GM21825 (cell line): Measurements from ENCODE around the gene SORCS2.

Experiments used
- ATAC-seq: cut with Tn5 transposase; IDR thresholded peaks from one replicate; pipeline ENCODE4 v1.9.1; 2021; ENCODE audit warnings: mild to moderate bottlenecking, moderate library complexity; ENCODE audit not compliant: unreplicated experiment

The SORCS2 gene

GRCh38 chr4:7691982-7692381, 499.6 kb downstream of the SORCS2 start:
- no peak for ATAC-seq

DNA sequence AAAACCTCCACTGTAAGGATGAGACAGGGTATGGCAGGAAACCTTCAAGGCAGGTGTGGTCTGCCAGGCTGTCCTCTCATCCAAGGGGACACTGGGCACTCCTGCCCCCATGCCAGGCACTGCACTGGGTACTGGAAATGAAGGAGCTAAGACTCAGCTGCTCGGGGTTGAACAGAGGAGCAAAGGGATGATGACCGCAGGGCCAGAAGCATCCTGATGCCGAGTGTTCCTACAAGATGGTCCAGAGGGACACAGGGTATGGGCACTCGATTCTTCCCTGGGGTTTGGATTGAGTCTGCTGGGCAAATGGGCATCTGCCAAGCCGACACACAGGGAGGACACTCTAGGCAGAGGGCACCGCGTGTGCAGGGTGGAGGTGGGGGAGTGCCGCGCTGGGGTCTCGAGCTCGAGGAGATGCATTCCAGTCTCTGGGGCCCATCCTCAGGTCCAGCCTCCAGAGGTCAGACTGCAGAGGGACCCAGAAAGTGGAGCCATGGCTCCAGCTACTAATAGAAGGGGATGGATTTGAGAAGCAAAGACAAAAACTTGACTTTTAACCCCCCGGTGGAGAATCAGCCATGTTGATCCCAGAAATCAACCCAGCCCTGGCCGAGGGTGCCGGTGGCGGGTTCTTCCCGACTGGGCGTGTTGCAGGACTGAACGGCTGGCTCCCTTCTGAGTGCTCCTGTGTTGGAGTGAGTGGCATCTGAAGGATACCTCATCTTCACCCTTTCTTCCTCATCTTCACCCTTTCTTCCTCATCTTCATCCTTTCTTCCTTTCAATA, 500.3 kb downstream of the SORCS2 start:
- no peak for ATAC-seq

DNA sequence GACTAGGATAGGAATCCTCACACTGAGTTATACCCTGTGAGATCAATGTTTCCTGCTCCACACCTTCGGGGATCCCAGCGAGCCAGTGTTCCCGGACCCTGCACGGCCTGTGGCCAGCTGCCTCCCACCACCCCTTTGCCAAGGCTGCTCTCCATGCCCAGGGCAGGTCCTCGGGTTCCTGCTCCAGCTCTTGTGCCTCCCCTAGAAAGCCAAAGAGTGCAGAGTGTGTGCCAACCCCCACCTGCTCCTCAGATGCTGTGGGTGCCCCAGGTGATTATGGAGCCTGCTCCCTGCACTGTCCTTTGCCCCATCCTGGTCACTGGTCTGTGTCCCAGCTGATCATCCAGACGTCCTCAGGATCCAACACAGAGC, 500.9 kb downstream of the SORCS2 start:
- no peak for ATAC-seq

- ATAC-seq, result no peak
Observed at GRCh38 chr4:7693711-7694110, 501.4 kb downstream of the SORCS2 start.

- ATAC-seq, result no peak
Observed at GRCh38 chr4:7694324-7694723, 502.0 kb downstream of the SORCS2 start.

DNA sequence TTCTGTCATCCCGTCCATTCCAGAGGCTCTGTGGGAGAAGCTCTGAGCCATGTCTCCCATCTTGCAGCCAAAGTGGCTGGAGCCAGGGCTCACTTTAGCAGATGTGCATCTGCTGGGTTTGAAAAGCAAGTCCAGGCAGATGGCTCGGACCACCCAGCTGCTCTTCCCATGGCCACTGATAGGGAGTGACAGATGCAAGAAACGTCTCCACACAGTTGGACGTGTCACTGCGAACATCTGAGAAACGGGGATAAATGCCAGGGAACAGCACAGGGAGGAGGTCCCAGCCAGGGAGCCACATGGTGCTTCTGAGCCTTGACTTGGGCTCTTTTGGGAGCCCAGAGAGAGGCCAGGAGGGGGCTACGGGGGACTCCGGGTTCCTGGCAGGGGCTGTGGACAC, 505.0 kb downstream of the SORCS2 start:
- no peak for ATAC-seq

- no peak for ATAC-seq
Observed at GRCh38 chr4:7697821-7698220, 505.5 kb downstream of the SORCS2 start.

DNA sequence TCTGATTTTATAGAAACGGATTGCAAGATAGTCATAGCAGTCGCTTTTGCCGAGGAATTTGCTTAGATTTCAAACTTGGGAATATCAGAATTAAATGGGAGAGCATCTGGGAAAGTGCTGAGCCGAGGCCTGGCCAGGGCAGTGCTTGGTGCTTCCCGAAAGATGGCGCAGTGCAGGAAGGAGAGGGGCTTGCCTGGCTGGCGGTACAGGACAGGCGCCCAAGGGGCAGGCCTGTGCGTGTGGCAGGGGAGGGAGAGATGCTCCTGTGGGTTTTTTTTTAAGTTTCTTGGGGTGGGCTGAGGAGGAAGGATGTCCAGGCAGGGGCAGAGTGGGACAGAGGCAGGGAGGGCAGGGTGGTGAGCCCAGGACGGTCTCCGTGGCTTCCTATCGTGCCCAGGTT, 506.2 kb downstream of the SORCS2 start:
- ATAC-seq, result no peak

DNA sequence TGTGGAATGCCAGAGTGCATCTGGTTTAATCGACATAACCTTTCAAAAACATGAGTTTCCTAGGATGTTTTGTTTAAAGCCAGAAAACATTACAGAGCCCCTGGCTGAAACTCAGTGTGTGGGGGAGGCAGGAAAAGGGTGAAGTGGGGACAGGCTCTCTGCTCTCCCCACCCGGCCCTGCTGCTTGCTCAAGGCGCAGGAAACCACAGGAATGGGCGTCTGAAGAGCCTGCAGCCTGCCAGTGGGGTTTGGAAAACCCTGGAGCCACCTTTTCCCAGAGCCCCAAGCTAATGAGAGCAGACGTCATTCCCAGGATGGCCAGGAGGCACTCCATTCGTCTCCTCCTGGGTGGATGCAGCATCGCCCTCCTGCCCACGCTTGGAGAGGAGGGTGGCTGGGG, 506.7 kb downstream of the SORCS2 start:
- no peak for ATAC-seq

DNA sequence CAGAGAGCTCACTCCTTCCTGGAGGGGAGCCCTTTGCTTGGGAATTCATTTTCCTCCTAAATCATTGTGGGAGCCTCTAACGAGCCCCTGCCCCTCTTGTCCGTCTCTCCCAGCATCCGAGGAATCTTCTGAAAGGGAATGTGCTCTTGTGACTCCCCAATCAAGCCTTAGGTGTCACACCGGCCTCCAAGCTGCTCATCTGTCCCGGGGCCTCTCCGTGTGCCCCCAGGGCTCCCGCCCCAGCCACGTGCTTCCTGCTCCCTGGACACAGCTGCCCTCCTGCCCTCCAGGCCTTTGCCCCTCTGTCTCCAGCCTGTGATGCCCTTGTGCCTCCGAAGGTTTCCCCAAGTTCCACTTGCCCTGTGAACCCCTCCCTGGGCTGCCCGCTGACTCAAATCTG, 507.5 kb downstream of the SORCS2 start:
- no peak for ATAC-seq

DNA sequence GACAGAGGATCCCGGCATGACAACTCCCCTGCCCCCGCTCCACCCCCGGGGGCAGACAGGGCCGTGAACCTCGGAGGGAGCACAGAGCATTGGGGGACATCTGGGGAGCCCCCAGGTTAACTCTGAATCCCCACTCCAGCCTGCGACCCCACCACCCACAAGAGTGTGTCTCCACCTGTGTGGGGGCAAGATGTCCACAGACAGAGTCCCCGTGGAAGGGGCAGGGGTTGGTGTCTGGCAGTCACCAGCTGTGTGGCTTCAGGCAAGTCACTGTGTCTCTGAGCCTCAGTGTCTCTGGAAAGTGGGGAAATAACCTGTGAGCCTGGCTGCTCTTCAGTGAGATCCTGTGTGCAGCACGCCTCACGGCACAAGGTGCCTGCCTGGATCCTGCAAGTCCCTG, 508.3 kb downstream of the SORCS2 start:
- ATAC-seq, result no peak

GRCh38 chr4:7701866-7702649, 509.7 kb downstream of the SORCS2 start:
- no peak for ATAC-seq

DNA sequence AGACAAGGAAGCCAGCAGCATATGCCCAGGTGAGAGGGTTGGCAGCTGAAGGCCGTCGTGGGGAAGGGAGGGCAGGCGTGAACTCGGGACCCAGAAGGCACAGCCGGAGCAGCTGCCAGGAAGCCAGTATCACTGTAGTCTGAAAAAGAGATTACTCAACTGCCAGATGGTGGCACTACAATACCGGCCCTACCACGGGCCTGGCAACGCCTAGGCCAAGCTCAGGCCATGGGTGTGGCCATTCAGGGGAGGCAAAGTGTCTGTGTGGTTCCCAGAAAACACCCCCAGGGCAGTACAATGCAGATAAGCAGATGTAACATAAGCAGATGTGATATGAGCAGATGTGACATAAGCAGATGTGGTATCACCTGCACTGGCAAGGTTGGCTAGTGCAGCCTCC, 511.4 kb downstream of the SORCS2 start:
- ATAC-seq, result no peak

DNA sequence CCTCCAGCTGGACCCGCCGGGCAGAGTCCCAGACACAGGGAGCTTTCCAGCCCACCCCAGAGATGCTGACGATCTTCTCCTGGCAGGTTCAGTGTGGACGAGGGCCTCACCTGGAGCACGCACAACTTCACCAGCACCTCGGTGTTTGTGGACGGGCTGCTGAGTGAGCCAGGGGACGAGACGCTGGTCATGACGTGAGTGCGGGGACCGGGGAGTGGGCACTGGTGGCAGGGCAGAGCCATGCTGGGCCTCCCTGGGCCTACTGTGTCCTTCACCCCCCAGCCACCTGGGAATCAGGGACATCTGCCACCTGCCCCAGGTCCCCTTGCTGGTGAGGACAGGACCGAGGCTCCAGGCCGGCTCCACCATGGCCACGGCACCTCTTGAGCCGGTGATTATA, 511.8 kb downstream of the SORCS2 start:
- ATAC-seq, result no peak

- no peak for ATAC-seq
Observed at GRCh38 chr4:7704625-7705024, 512.3 kb downstream of the SORCS2 start.

DNA sequence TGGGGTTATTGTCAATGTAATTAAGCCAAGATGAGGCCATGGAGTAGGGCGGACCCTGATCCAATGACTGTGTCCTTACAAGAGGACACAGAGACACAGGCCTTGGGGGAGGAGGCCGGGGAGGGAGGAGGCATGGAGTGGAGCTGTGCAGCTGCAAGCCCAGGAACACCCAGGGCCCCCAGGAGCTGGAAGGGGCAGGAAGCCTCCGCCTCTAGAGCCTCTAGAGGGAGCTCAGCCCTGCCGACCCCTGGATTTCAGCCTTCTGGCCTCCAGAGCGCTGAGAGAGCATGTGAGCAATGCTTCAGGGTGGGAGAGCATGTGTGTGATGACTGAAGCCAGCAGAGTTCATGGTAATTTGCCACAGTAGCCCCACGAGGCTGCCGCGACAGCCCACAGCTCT, 512.7 kb downstream of the SORCS2 start:
- ATAC-seq, result no peak

DNA sequence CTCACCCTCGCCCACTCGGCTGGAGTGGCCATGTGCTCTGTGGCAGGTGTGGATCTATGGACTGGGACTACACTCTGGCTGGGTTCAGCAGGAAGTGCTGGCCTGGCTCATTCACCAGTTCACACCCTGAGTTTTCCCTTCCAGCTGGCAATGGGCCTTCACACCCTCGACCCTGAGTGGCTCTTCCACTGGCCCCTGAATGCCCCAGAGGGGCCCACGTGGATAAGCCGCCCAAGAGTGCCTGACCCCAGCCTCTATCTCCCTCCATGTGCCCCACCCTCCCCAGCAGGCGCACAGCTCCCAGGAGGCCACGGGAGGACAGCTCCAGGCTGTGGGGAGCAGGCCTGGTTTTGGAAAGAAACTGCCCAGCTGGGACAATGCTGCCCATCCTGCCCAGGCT, 513.3 kb downstream of the SORCS2 start:
- no peak for ATAC-seq

DNA sequence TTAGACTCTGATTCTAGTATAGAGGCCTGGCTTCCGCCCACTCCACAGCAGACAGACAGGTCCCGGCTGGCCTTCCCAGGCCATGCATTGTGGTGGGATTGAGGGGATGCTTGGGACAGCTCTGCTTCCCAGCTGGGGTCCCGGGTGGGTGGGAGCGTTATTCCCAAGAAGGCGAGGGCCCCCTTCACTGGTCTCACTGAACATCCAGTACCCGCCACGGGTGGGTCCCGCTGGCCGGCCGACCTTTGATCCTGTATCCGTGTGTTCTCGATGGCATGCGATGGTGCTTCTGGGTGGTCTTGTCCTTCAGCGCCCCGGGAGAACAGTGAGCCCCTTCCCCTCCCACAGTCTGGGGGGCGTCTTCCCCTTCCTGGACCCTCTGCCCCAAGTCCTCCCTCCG, 515.9 kb downstream of the SORCS2 start:
- ATAC-seq, result no peak

DNA sequence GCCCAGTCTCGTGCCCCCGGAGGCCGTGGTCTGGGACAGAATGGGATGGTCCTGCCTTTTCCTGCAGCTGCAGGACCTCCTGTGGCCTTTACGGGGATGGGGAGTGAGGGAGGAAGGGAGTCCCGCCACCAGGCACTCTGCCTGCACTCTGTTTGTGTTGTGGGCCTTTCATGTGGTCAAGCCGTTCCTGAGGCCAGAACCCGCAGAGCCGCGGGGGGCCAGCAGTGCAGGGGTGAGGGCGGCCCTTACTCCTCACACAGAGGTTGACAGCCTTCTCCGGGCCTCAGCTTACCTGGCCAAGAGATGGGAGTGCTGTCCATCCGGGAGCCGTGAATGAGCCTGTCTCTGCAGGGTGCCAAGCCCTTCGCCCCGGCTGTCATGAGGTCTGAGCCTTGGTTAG, 516.6 kb downstream of the SORCS2 start:
- no peak for ATAC-seq

- ATAC-seq, result no peak
Observed at GRCh38 chr4:7709431-7709830, 517.1 kb downstream of the SORCS2 start.

DNA sequence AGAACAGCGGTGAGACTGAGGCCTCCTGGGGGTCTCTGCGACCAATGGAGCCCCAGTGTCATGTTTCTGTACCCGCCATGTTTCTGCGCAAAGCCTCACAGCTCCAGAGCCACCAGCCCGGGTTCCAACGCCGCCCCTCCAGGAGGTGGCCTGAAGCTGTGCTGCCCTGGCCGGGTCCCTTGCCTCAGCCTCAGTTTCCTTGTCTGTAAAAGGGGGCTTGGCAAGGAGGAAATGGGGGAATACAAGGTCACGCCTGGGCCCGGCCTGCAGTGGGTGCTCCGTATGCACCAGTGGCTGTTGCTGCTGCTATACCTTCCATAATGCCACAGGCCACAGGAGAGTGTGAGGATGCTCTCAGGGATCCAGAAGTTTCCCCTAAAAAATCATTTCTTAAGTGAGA, 517.8 kb downstream of the SORCS2 start:
- ATAC-seq, result no peak

GRCh38 chr4:7710576-7711306, 518.4 kb downstream of the SORCS2 start:
- no peak for ATAC-seq
